Astrocyte (in vitro differentiated cells and primary cell): Measurements from ENCODE around the gene SAMD4A. TPM values are rescaled to one million over a fixed set of nuclear protein-coding genes. Genes with fewer than 3 reads are reported as not detected.
"Not testable (repeated sequence)": the region's sequence is repeated elsewhere in the genome, so short reads cannot be mapped to it uniquely, and the experiment has no call there.

Source experiments
- DNase-seq: peaks from one replicate; pipeline ENCODE4 v3.0.0-alpha.2; 2010; ENCODE audit warnings: low read depth
- FAIRE-seq: peaks from 2 replicates; lab custom pipeline; 2011; peaks lifted over from hg19 to GRCh38; lab: Jason Lieb, UNC
- H2AFZ ChIP-seq: 2 replicates; pipeline ENCODE4 v1.6.0; 2012; ENCODE audit warnings: low read depth, low read length, inconsistent platforms
- H3K27ac ChIP-seq: 2 replicates; pipeline ENCODE4 v1.5.1; 2011; ENCODE audit warnings: low read depth, low read length, inconsistent platforms
- H3K27me3 ChIP-seq: 2 replicates; pipeline ENCODE4 v1.6.0; 2011; ENCODE audit warnings: low read length, inconsistent platforms; ENCODE audit not compliant: insufficient read depth
- H3K36me3 ChIP-seq: 2 replicates; pipeline ENCODE4 v1.5.1; 2011; ENCODE audit warnings: low read length, inconsistent platforms; ENCODE audit not compliant: insufficient read depth
- H3K4me1 ChIP-seq: 2 replicates; pipeline ENCODE4 v1.5.1; 2011; ENCODE audit warnings: low read length, inconsistent platforms; ENCODE audit not compliant: insufficient read depth
- H3K4me2 ChIP-seq: 2 replicates; pipeline ENCODE4 v1.6.0; 2012; ENCODE audit warnings: low read length, inconsistent platforms
- H3K4me3 ChIP-seq: 2 replicates; pipeline ENCODE4 v1.5.1; 2011; ENCODE audit warnings: low read depth, mild to moderate bottlenecking, low read length, inconsistent platforms; ENCODE audit not compliant: insufficient read depth
- H3K79me2 ChIP-seq: 2 replicates; pipeline ENCODE4 v1.6.0; 2012; ENCODE audit warnings: mild to moderate bottlenecking, low read length, inconsistent platforms; ENCODE audit not compliant: insufficient read depth
- H3K9ac ChIP-seq: 2 replicates; pipeline ENCODE4 v1.6.0; 2012; ENCODE audit warnings: mild to moderate bottlenecking, low read length, inconsistent platforms
- H3K9me3 ChIP-seq: 2 replicates; pipeline ENCODE4 v1.5.1; 2012; ENCODE audit warnings: low read depth, mild to moderate bottlenecking, low read length, inconsistent platforms; ENCODE audit not compliant: insufficient read depth
- H4K20me1 ChIP-seq: 2 replicates; pipeline ENCODE4 v1.6.0; 2012; ENCODE audit warnings: low read length, inconsistent platforms; ENCODE audit not compliant: insufficient read depth
- H3K27ac Mint-ChIP-seq: one replicate; pipeline ENCODE4 v1.8.0; 2021; ENCODE audit warnings: mild to moderate bottlenecking, mixed read lengths; ENCODE audit not compliant: unreplicated experiment
- H3K27me3 Mint-ChIP-seq: one replicate; pipeline ENCODE4 v1.8.0; 2021; ENCODE audit warnings: low read depth, mixed read lengths; ENCODE audit not compliant: unreplicated experiment
- H3K36me3 Mint-ChIP-seq: one replicate; pipeline ENCODE4 v1.8.0; 2021; ENCODE audit warnings: low read depth, mixed read lengths; ENCODE audit not compliant: unreplicated experiment
- H3K4me1 Mint-ChIP-seq: one replicate; pipeline ENCODE4 v1.8.0; 2021; ENCODE audit warnings: low read depth, mixed read lengths; ENCODE audit not compliant: unreplicated experiment
- H3K4me3 Mint-ChIP-seq: one replicate; pipeline ENCODE4 v1.8.0; 2021; ENCODE audit warnings: mild to moderate bottlenecking, moderate library complexity, mixed read lengths; ENCODE audit not compliant: unreplicated experiment
- H3K9me3 Mint-ChIP-seq: one replicate; pipeline ENCODE4 v1.8.0; 2021; ENCODE audit warnings: mild to moderate bottlenecking, mixed read lengths; ENCODE audit not compliant: unreplicated experiment
- CTCF ChIP-seq: IDR thresholded peaks from 2 replicates; pipeline ENCODE4 v1.5.1; 2011; ENCODE audit warnings: low read depth, mild to moderate bottlenecking, inconsistent platforms, low read length, moderate library complexity; ENCODE audit not compliant: insufficient read depth
- EZH2 ChIP-seq: IDR thresholded peaks from 2 replicates; pipeline ENCODE4 v1.6.1; 2012; ENCODE audit warnings: mild to moderate bottlenecking, low read length, inconsistent platforms; ENCODE audit not compliant: insufficient read depth
- total RNA-seq: library from RNA; stranded (reverse); gene quantifications from 2 replicates; pipeline ENCODE4 v1.2.1, GENCODE V29; 2021

The SAMD4A gene
- total RNA-seq, 1 donor from 2014 or later = 68.2 TPM

DNA sequence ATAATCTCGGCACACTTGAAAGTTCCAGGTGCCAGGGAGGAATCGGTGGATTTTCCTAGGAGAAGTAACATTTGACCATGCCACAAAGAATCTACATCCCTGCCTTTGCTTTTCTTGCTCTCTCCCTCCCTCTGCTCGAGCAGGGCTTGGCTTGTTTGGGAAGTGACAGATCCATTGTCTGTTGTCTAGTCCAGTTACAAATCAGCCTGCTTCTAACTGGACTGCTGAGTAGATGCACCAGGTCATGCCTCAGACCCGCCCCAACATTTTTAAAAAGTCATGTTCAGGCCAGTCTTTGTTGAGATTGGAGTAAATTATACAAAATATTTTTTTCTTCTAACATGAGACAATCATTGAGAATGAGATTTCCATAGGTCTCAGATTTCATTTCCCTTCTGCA is 182.3 kb downstream of the SAMD4A start:
- H3K4me3 ChIP-seq = no peak overlapping the region

GRCh38 chr14:54749727-54750126 is 182.8 kb downstream of the SAMD4A start:
- no peaks in the 10 kb centered on the region for H3K27me3 ChIP-seq
- no peaks in the 10 kb centered on the region for H3K4me1 ChIP-seq
- H2AFZ ChIP-seq = no peak overlapping the region
- H3K27ac Mint-ChIP-seq = no peak overlapping the region
- no peak overlapping the region for H3K4me3 ChIP-seq
- DNase-seq = no peak
- no peak overlapping the region for H3K4me2 ChIP-seq
- no peak overlapping the region for H3K9ac ChIP-seq
- no peak overlapping the region for H3K4me3 Mint-ChIP-seq
- peaks cover 48% of the 10 kb centered on the region for H3K36me3 Mint-ChIP-seq
- H3K36me3 ChIP-seq = peaks cover 9% of the 10 kb centered on the region
- FAIRE-seq = no peak
- no peak overlapping the region for H3K27ac ChIP-seq
- H3K27me3 Mint-ChIP-seq = no peaks in the 10 kb centered on the region
- no peaks in the 10 kb centered on the region for H3K79me2 ChIP-seq
- H3K4me1 Mint-ChIP-seq = peaks cover 9% of the 10 kb centered on the region
- H3K9me3 ChIP-seq = no peaks in the 10 kb centered on the region
- H3K9me3 Mint-ChIP-seq = no peaks in the 10 kb centered on the region
- TF ChIP-seq EZH2 (no peak), CTCF (no peak)
- peaks cover 7% of the 10 kb centered on the region for H4K20me1 ChIP-seq

More for the DNA sequence above, 182.3 kb downstream of the SAMD4A start:
- H3K27ac Mint-ChIP-seq = no peak overlapping the region
- peaks cover 9% of the 10 kb centered on the region for H4K20me1 ChIP-seq
- peaks cover 9% of the 10 kb centered on the region for H3K36me3 ChIP-seq
- H3K27me3 ChIP-seq = no peaks in the 10 kb centered on the region
- no peak overlapping the region for H3K9ac ChIP-seq
- DNase-seq (no peak), FAIRE-seq (no peak)
- TF ChIP-seq EZH2 (no peak), CTCF (no peak)
- H3K27me3 Mint-ChIP-seq = no peaks in the 10 kb centered on the region
- no peaks in the 10 kb centered on the region for H3K79me2 ChIP-seq
- peaks cover 49% of the 10 kb centered on the region for H3K36me3 Mint-ChIP-seq
- no peaks in the 10 kb centered on the region for H3K9me3 ChIP-seq
- no peak overlapping the region for H3K4me3 Mint-ChIP-seq
- H3K4me1 ChIP-seq = no peaks in the 10 kb centered on the region
- no peak overlapping the region for H2AFZ ChIP-seq
- peaks cover 9% of the 10 kb centered on the region for H3K4me1 Mint-ChIP-seq
- no peaks in the 10 kb centered on the region for H3K9me3 Mint-ChIP-seq
- H3K27ac ChIP-seq = no peak overlapping the region
- H3K4me2 ChIP-seq = no peak overlapping the region

DNA sequence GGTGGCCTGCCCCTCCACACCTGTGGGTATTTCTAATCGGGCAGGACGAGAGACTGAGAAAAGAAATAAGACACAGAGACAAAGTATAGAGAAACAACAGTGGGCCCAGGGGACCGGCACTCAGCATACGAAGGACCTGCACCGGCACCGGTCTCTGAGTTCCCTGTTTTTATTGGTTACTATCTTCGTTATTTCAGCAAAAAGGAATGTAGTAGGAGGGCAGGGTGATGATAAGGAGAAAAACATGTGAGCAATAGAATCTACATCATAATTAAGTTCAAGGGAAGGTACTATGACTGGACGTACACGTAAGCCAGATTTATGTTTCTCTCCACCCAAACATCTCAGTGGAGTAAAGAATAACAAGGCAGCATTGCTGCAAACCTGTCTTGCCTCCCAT is 185.7 kb downstream of the SAMD4A start:
- not testable (repeated sequence) for H3K27ac Mint-ChIP-seq

GRCh38 chr14:54753396-54753795 is 186.5 kb downstream of the SAMD4A start:
- peaks cover 12% of the 10 kb centered on the region for H3K36me3 ChIP-seq
- not testable (repeated sequence) for H3K27ac Mint-ChIP-seq, H3K27me3 Mint-ChIP-seq, H3K9me3 Mint-ChIP-seq, H2AFZ ChIP-seq, H3K9ac ChIP-seq, H3K27me3 ChIP-seq, H4K20me1 ChIP-seq, H3K79me2 ChIP-seq, H3K27ac ChIP-seq, H3K9me3 ChIP-seq, H3K4me1 ChIP-seq, H3K4me3 ChIP-seq, H3K4me3 Mint-ChIP-seq, H3K4me2 ChIP-seq, H3K4me1 Mint-ChIP-seq, DNase-seq, FAIRE-seq
- peaks cover 59% of the 10 kb centered on the region for H3K36me3 Mint-ChIP-seq

More for the DNA sequence above, 185.7 kb downstream of the SAMD4A start:
- peaks cover 55% of the 10 kb centered on the region for H3K36me3 Mint-ChIP-seq
- not testable (repeated sequence) for H2AFZ ChIP-seq, FAIRE-seq, H3K27ac ChIP-seq, H3K79me2 ChIP-seq, H3K4me3 Mint-ChIP-seq, H3K9ac ChIP-seq, H3K27me3 ChIP-seq, H3K9me3 ChIP-seq, H3K9me3 Mint-ChIP-seq, H3K4me1 ChIP-seq, H4K20me1 ChIP-seq, H3K4me3 ChIP-seq, DNase-seq, H3K27me3 Mint-ChIP-seq, H3K4me2 ChIP-seq
- H3K36me3 ChIP-seq = peaks cover 12% of the 10 kb centered on the region
- H3K4me1 Mint-ChIP-seq = peaks cover 12% of the 10 kb centered on the region
